Lower leg skin (tissue), 3 donors: ENCODE results near the gene PLEKHO1.

ENCODE experiments used
- CTCF ChIP-seq, 3 donors: fragments of 450-650 bp; IDR thresholded peaks; one replicate each; pipeline ENCODE4 v1.5.1; 2016; ENCODE audit warnings: antibody characterized with exemption in 3 of 3, mild to moderate bottlenecking in 3 of 3, moderate library complexity in 2 of 3
- POLR2A ChIP-seq, 2 donors: fragments of 450-650 bp; IDR thresholded peaks; one replicate each; pipeline ENCODE4 v1.6.1; 2016 to 2017; ENCODE audit warnings: antibody characterized with exemption in 2 of 2, mild to moderate bottlenecking in 1 of 2, moderate library complexity in 1 of 2

- TF ChIP-seq CTCF (IDR thresholded peaks at IDR 0.05) (no peak), POLR2A (IDR thresholded peaks at IDR 0.05) (no peak)
Measured at GRCh38 chr1:150168960-150169601, 19.4 kb downstream of the PLEKHO1 start.
